ENCODE results near the gene LDLRAD4. TPM values are rescaled to one million over a fixed set of nuclear protein-coding genes. Genes with fewer than 3 reads are reported as not detected.
"Not testable (repeated sequence)": the region's sequence is repeated elsewhere in the genome, so short reads cannot be mapped to it uniquely, and the experiment has no call there.

LDLRAD4 gene
- total RNA-seq, 4 donors from 2014 or later = 2.7 to 22.5 (median 10.8) TPM

DNA sequence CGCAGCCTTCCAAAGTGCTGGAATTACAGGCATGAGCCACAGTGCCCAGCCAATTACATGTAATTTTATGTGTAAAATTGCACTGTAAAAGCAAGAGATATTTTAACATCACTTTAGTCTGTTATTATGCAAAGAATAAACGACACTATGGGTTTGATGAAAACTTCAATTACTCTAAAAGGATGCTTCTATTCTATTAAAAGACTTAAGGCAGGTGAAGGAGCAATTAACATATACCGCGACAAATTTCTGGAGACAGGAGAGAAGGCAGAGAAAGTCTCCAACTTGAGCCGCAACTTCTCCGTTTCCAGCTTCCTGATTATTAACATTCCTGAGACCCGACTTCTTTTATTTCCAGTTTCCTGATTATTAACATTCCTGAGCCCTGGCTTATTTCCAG lies 454.1 kb downstream of the LDLRAD4 start:
- intact Hi-C loops (cut with DNase I; ENCODE audit: low total_unique reads) = no loop called here
- no peak overlapping the region for H3K4me3 ChIP-seq (ENCODE audit: low read depth, poor library complexity, severe bottlenecking)
- TF ChIP-seq, protein P1, sequence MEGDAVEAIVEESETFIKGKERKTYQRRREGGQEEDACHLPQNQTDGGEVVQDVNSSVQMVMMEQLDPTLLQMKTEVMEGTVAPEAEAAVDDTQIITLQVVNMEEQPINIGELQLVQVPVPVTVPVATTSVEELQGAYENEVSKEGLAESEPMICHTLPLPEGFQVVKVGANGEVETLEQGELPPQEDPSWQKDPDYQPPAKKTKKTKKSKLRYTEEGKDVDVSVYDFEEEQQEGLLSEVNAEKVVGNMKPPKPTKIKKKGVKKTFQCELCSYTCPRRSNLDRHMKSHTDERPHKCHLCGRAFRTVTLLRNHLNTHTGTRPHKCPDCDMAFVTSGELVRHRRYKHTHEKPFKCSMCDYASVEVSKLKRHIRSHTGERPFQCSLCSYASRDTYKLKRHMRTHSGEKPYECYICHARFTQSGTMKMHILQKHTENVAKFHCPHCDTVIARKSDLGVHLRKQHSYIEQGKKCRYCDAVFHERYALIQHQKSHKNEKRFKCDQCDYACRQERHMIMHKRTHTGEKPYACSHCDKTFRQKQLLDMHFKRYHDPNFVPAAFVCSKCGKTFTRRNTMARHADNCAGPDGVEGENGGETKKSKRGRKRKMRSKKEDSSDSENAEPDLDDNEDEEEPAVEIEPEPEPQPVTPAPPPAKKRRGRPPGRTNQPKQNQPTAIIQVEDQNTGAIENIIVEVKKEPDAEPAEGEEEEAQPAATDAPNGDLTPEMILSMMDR (IDR thresholded peaks at IDR 0.05) = no peak
- no peak for TF ChIP-seq POLR2A (IDR thresholded peaks at IDR 0.05)
- WGBS, 2 donors = 60 to 68% methylated on average over 7 of the region's 7 CpGs
- DNase-seq (ENCODE audit: low spot score in 2 of 2) = no peak

DNA sequence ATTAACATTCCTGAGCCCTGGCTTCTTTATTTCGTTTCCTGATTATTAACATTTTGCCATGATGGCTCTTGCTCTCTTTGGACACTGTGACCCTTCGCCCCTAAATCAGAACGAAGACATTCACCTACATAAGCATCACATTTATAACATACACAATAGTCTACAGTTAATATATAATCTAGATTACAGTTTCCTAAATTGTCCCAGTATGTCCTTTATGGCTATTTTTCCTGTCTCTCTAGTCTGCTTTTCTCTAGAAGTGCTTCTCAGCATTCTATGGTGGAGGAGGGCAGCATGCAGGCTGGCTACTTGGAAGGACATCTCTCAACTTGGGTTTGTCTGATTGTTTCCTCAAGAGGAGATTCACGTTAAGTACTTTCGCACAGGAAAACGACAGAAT lies 457.9 kb downstream of the LDLRAD4 start:
- TF ChIP-seq POLR2A (IDR thresholded peaks at IDR 0.05) = no peak
- TF ChIP-seq, protein P1 (IDR thresholded peaks at IDR 0.05) = no peak
- intact Hi-C loops (cut with DNase I; ENCODE audit: low total_unique reads) = no loop called here
- WGBS, 2 donors = 85 to 91% methylated on average over 6 of the region's 6 CpGs
- H3K4me3 ChIP-seq (ENCODE audit: low read depth, poor library complexity, severe bottlenecking) = no peak overlapping the region
- no peak for DNase-seq (ENCODE audit: low spot score in 2 of 2)

DNA sequence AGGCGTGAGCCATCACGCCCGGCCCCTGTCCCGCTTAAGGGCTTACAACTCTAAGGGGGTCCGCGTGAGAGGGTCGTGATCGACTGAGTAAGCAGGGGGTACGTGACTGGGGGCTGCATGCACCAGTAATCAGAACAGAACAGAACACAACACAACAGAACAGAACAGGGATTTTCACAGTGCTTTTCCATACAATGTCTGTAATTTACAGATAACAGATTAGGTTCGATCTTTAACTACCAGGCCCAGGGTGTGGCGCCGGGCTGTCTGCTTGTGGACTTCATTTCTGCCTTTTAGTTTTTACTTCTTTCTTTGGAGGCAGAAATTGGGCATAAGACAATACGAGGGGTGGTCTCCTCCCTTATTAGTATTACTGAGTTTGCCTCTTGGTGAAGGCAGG lies 458.8 kb downstream of the LDLRAD4 start:
- DNase-seq (ENCODE audit: low spot score in 2 of 2); intact Hi-C loops (cut with DNase I; ENCODE audit: low total_unique reads); H3K4me3 ChIP-seq (ENCODE audit: low read depth, poor library complexity, severe bottlenecking): not testable (repeated sequence)
- 98 to 99% methylated on average over 13 of the region's 13 CpGs for WGBS, 2 donors

DNA sequence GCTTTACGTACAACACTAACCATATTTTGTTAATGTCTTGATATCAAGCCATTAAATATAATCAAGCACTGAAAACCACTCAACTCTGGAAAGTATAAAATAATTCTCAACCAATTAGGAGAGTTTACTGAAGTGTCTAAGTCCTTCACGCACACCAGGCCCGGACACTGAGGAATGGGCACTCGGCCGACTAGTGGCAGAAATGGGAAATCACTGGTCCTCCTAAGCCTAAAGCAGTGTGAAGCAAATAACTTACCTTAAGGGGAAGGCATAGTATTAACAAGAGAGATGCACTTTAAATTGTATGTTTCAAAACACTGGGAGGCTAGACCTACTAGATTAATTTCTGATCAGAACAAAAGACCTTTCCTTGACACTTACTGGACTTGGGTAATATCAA lies 462.1 kb downstream of the LDLRAD4 start:
- intact Hi-C loops (cut with DNase I; ENCODE audit: low total_unique reads) = no loop called here
- WGBS, 2 donors = 86 to 88% methylated on average over 5 of the region's 5 CpGs
- DNase-seq (ENCODE audit: low spot score in 2 of 2) = no peak
- TF ChIP-seq POLR2A (IDR thresholded peaks at IDR 0.05) = no peak
- TF ChIP-seq, protein P1 (IDR thresholded peaks at IDR 0.05) = no peak
- H3K4me3 ChIP-seq (ENCODE audit: low read depth, poor library complexity, severe bottlenecking) = no peak overlapping the region

DNA sequence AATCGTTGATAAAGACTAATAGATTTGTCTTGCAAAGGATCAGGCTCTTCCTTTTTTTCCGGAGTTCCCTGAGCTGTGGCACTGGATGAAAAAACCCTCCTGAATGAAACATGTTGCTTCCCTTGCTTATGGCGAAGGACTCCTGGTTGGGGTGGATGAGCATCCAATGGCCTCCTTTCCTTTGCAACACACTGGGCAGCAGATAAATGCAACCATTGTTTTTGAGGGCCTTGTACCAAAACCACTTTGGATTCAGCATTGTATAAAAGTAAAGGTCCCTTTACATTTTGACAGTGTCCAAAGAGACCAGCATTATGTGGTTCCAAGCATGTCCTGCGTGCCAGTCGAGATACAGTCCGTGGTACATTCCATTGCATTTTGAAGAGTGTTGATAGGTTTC lies 463.1 kb downstream of the LDLRAD4 start:
- TF ChIP-seq POLR2A (IDR thresholded peaks at IDR 0.05) = no peak
- TF ChIP-seq, protein P1 (IDR thresholded peaks at IDR 0.05) = no peak
- no peak overlapping the region for H3K4me3 ChIP-seq (ENCODE audit: low read depth, poor library complexity, severe bottlenecking)
- intact Hi-C loops (cut with DNase I; ENCODE audit: low total_unique reads) = no loop called here
- DNase-seq (ENCODE audit: low spot score in 2 of 2) = no peak
- WGBS, 2 donors = 80 to 93% methylated on average over 6 of the region's 6 CpGs

DNA sequence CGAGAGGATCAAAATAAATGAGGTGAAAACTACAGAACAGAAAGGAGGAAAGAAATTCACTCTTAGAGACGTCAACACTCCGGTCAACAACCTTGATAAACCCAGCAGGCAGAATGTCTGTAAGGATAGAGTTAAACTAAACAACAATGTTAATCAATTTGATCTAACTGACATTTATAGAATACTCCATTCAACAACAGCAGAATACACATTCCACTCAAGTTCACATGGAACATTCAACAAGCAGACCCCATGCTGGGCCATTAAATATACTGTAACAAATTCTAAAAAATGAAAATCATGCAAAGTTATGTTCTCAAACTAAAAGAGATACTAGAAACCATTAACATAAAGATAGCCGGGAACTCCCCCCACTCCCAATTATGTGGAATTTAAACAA lies 466.0 kb downstream of the LDLRAD4 start:
- intact Hi-C loops (cut with DNase I; ENCODE audit: low total_unique reads) = no loop called here
- no peak overlapping the region for H3K4me3 ChIP-seq (ENCODE audit: low read depth, poor library complexity, severe bottlenecking)
- no peak for DNase-seq (ENCODE audit: low spot score in 2 of 2)
- WGBS, 2 donors = 95 to 97% methylated on average over 4 of the region's 4 CpGs
- TF ChIP-seq POLR2A (IDR thresholded peaks at IDR 0.05) = no peak
- TF ChIP-seq, protein P1 (IDR thresholded peaks at IDR 0.05) = no peak

Data from lower leg skin (tissue), 4 donors.